ENCODE results near the gene KLHDC7B.

KLHDC7B gene

DNA sequence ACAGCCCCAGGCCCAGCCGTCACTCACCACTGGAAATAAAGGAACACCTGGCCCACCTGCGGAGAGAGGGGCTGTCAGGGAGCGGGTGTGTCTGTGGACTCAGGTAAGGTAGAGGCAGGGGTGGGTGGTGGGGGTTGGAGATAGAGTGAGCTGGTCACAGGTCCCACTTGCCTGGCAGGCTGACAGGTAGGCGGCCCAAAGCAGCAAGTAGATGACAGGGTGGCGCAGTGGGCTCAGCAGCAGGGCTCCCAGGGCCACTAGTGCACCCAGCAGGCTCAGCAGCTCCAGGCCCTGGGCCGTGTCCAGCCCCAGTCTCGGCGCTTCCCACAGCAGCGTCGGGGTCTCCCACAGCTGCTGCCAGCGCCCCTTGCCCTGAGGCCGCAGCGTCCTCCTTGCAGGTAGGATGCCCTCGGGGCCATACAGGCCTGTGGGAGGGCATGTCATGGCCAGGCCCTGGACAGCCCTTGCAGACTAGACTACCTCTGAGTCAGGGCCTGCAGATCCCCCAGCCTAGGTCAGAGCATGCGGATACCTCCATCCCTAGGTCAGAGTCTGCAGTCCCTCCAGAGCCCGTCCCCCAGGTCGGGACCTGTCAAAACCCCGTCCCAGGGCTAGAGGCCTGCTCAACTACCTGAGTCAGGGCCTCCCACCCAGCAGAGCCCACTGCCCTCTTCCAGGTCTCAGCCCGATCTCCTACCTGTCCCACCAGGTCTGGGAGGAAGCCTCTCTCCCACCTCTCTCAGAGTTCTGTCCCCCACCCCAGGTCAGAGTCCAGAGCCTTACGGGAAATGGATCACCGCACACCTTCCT, 38.9 kb upstream of the KLHDC7B start:
- peak overlapping the region; percentile 93 for H3K4me2 ChIP-seq (ENCODE audit: low read length)
- no peak overlapping the region for H4K8ac ChIP-seq (ENCODE audit: low read depth, low read length)
- no peak overlapping the region for H3K27ac ChIP-seq (ENCODE audit: low read depth, low read length)

DNA sequence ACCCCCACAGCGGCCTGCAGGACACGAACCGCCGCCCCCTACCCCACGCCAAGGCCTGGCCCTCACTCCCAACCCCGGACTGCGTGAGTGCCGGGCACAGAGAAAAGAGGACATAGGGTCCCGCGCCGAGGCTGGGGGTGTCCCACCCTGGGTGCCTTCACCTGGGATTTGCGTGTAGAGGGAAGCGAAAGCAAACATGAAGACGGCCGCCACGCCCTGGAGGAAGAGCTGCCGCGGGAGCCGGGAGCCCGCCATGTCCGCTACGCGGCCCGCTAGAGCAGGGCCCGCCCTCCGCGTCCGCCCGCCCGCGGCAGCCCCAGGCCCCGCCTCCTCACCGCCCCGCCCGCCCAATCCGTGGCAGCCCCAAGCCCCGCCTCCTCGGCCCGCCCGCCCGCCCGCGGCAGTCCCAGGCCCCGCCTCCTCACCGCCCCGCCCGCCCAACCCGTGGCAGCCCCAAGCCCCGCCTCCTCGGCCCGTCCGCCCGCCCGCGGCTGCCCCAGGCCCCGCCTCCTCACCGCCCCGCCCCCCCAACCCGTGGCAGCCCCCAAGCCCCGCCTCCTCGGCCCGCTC, 38.2 kb upstream of the KLHDC7B start, which contains the start of gene LMF2:
Gene LMF2, minus strand, starts transcription at position 282 of the 570 bp plus-strand sequence. Its CDS starts 27 bp downstream, at position 255.
- Histone ChIP-seq H3K4ac (ENCODE audit: low read depth, low read length) (peak within 1 kb of the TSS; percentile 22), H2BK15ac (replicated peaks; ENCODE audit: low read depth) (no peak within 1 kb of the TSS), H3K4me3 (ENCODE audit: low read length) (peak within 1 kb of the TSS; percentile 98), H3K56ac (ENCODE audit: low read length) (peak within 1 kb of the TSS; percentile 100), H3K9ac (ENCODE audit: low read length) (peak within 1 kb of the TSS; percentile 97), H2BK5ac (ENCODE audit: low read length) (peak within 1 kb of the TSS; percentile 98), H3K36me3 (ENCODE audit: control insufficient read depth, insufficient read depth, low read length) (peaks cover 2% of the 10 kb centered on the region), H3K18ac (ENCODE audit: low read length) (peak within 1 kb of the TSS; percentile 3), H3K4me2 (ENCODE audit: low read length) (peak within 1 kb of the TSS; percentile 93), H2AK5ac (ENCODE audit: low read length) (no peak within 1 kb of the TSS), H3K23ac (ENCODE audit: low read length) (peak within 1 kb of the TSS; percentile 94), H3K27ac (ENCODE audit: low read depth, low read length) (peak within 1 kb of the TSS; percentile 2), H3K4me1 (ENCODE audit: control insufficient read depth, low read depth, low read length) (no peaks in the 10 kb centered on the region), H3K79me2 (ENCODE audit: control insufficient read depth, insufficient read depth, low read length) (peaks cover 20% of the 10 kb centered on the region), H2BK120ac (ENCODE audit: low read depth, low read length) (no peak within 1 kb of the TSS), H3K79me1 (ENCODE audit: low read length) (peaks cover 12% of the 10 kb centered on the region), H3K27me3 (ENCODE audit: insufficient read depth, low read length, poor library complexity) (no peaks in the 10 kb centered on the region), H4K8ac (ENCODE audit: low read depth, low read length) (no peak within 1 kb of the TSS), H4K5ac (ENCODE audit: low read length) (no peak within 1 kb of the TSS)
- no peak for DNase-seq
- WGBS (ENCODE audit: extremely low coverage, insufficient coverage, low lambda C conversion rate), result no CpG with 5 or more reads among the region's 62 CpGs

More for the DNA sequence above, 38.9 kb upstream of the KLHDC7B start:
- peaks cover 8% of the 10 kb centered on the region for H3K79me1 ChIP-seq (ENCODE audit: low read length)
- no peaks in the 10 kb centered on the region for H3K27me3 ChIP-seq (ENCODE audit: insufficient read depth, low read length, poor library complexity)
- no peak overlapping the region for H2AK5ac ChIP-seq (ENCODE audit: low read length)
- H2BK5ac ChIP-seq (ENCODE audit: low read length), result no peak overlapping the region
- no peak overlapping the region for H2BK15ac ChIP-seq (replicated peaks; ENCODE audit: low read depth)
- H4K5ac ChIP-seq (ENCODE audit: low read length), result no peak overlapping the region
- DNase-seq, result no peak
- no peak overlapping the region for H3K18ac ChIP-seq (ENCODE audit: low read length)
- no peak overlapping the region for H3K4ac ChIP-seq (ENCODE audit: low read depth, low read length)
- no peaks in the 10 kb centered on the region for H3K4me1 ChIP-seq (ENCODE audit: control insufficient read depth, low read depth, low read length)
- peak overlapping the region; percentile 96 for H3K9ac ChIP-seq (ENCODE audit: low read length)
- WGBS (ENCODE audit: extremely low coverage, insufficient coverage, low lambda C conversion rate), result no CpG with 5 or more reads among the region's 21 CpGs
- peak overlapping the region; percentile 94 for H3K23ac ChIP-seq (ENCODE audit: low read length)
- peaks cover 17% of the 10 kb centered on the region for H3K79me2 ChIP-seq (ENCODE audit: control insufficient read depth, insufficient read depth, low read length)
- peak overlapping the region; percentile 86 for H3K4me3 ChIP-seq (ENCODE audit: low read length)
- H3K56ac ChIP-seq (ENCODE audit: low read length), result peak overlapping the region; percentile 98
- no peak overlapping the region for H2BK120ac ChIP-seq (ENCODE audit: low read depth, low read length)
- H3K36me3 ChIP-seq (ENCODE audit: control insufficient read depth, insufficient read depth, low read length), result peaks cover 2% of the 10 kb centered on the region

GRCh38 chr22:50507991-50508884, 37.5 kb upstream of the KLHDC7B start, which contains the start of gene NCAPH2:
TSS of gene NCAPH2 (plus strand) at chr22:50508224. CDS start at chr22:50508338, 114 bp downstream.
- Histone ChIP-seq H3K56ac (ENCODE audit: low read length) (peak within 1 kb of the TSS; percentile 100), H3K18ac (ENCODE audit: low read length) (peak within 1 kb of the TSS; percentile 3), H3K4me1 (ENCODE audit: control insufficient read depth, low read depth, low read length) (no peaks in the 10 kb centered on the region), H3K79me2 (ENCODE audit: control insufficient read depth, insufficient read depth, low read length) (peaks cover 26% of the 10 kb centered on the region), H3K23ac (ENCODE audit: low read length) (no peak within 1 kb of the TSS), H3K9ac (ENCODE audit: low read length) (peak within 1 kb of the TSS; percentile 97), H3K4me2 (ENCODE audit: low read length) (peak within 1 kb of the TSS; percentile 93), H3K36me3 (ENCODE audit: control insufficient read depth, insufficient read depth, low read length) (peaks cover 2% of the 10 kb centered on the region), H3K27ac (ENCODE audit: low read depth, low read length) (peak within 1 kb of the TSS; percentile 2), H2AK5ac (ENCODE audit: low read length) (no peak within 1 kb of the TSS), H3K27me3 (ENCODE audit: insufficient read depth, low read length, poor library complexity) (no peaks in the 10 kb centered on the region), H2BK15ac (replicated peaks; ENCODE audit: low read depth) (no peak within 1 kb of the TSS), H2BK120ac (ENCODE audit: low read depth, low read length) (no peak within 1 kb of the TSS), H4K8ac (ENCODE audit: low read depth, low read length) (no peak within 1 kb of the TSS), H4K5ac (ENCODE audit: low read length) (no peak within 1 kb of the TSS), H2BK5ac (ENCODE audit: low read length) (peak within 1 kb of the TSS; percentile 98), H3K79me1 (ENCODE audit: low read length) (peaks cover 14% of the 10 kb centered on the region), H3K4me3 (ENCODE audit: low read length) (peak within 1 kb of the TSS; percentile 98), H3K4ac (ENCODE audit: low read depth, low read length) (peak within 1 kb of the TSS; percentile 22)
- WGBS (ENCODE audit: extremely low coverage, insufficient coverage, low lambda C conversion rate), result no CpG with 5 or more reads among the region's 76 CpGs
- DNase-seq, result peak; percentile 98

DNA sequence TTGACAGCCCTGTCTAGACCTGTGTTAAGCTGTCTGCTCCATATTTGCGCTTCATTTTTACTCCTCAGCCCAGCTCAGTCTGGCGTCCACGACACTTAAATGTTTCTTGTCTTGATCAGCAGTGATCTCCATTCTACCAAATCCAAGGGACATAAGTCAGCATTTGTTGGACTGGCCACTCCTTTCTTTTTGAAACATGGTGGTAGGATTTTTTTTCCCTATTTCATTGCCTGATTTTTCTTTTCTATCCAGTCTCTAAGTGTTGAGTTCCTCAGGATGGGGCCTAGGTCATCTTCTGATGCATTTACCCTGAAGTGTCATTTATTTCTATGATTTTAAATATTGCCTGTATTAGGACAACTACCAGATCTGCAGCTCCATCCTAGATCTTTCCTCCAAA, 36.8 kb upstream of the KLHDC7B start:
- Histone ChIP-seq H3K27ac (ENCODE audit: low read depth, low read length) (no peak overlapping the region), H3K36me3 (ENCODE audit: control insufficient read depth, insufficient read depth, low read length) (peaks cover 2% of the 10 kb centered on the region)

GRCh38 chr22:50513175-50513574, 32.5 kb upstream of the KLHDC7B start:
- WGBS (ENCODE audit: extremely low coverage, insufficient coverage, low lambda C conversion rate), result no CpG with 5 or more reads among the region's 15 CpGs

More for the DNA sequence above, 36.8 kb upstream of the KLHDC7B start:
- WGBS (ENCODE audit: extremely low coverage, insufficient coverage, low lambda C conversion rate), result no CpG with 5 or more reads among the region's 3 CpGs
- H3K18ac ChIP-seq (ENCODE audit: low read length), result no peak overlapping the region
- H3K56ac ChIP-seq (ENCODE audit: low read length), result peak overlapping the region; percentile 100
- H3K4me1 ChIP-seq (ENCODE audit: control insufficient read depth, low read depth, low read length), result no peaks in the 10 kb centered on the region
- peak overlapping the region; percentile 45 for H3K4me2 ChIP-seq (ENCODE audit: low read length)
- H3K27me3 ChIP-seq (ENCODE audit: insufficient read depth, low read length, poor library complexity), result no peaks in the 10 kb centered on the region
- peaks cover 14% of the 10 kb centered on the region for H3K79me1 ChIP-seq (ENCODE audit: low read length)
- H3K79me2 ChIP-seq (ENCODE audit: control insufficient read depth, insufficient read depth, low read length), result peaks cover 27% of the 10 kb centered on the region
- DNase-seq, result no peak
- H3K4me3 ChIP-seq (ENCODE audit: low read length), result peak overlapping the region; percentile 98
- H4K8ac ChIP-seq (ENCODE audit: low read depth, low read length), result no peak overlapping the region
- no peak overlapping the region for H2BK15ac ChIP-seq (replicated peaks; ENCODE audit: low read depth)
- H3K9ac ChIP-seq (ENCODE audit: low read length), result peak overlapping the region; percentile 97
- H2BK5ac ChIP-seq (ENCODE audit: low read length), result no peak overlapping the region
- H3K4ac ChIP-seq (ENCODE audit: low read depth, low read length), result no peak overlapping the region
- no peak overlapping the region for H3K23ac ChIP-seq (ENCODE audit: low read length)
- no peak overlapping the region for H4K5ac ChIP-seq (ENCODE audit: low read length)
- H2AK5ac ChIP-seq (ENCODE audit: low read length), result no peak overlapping the region
- H2BK120ac ChIP-seq (ENCODE audit: low read depth, low read length), result no peak overlapping the region

More at GRCh38 chr22:50513175-50513574, 32.5 kb upstream of the KLHDC7B start:
- peaks cover 2% of the 10 kb centered on the region for H3K36me3 ChIP-seq (ENCODE audit: control insufficient read depth, insufficient read depth, low read length)
- H3K18ac ChIP-seq (ENCODE audit: low read length), result no peak overlapping the region
- H3K79me1 ChIP-seq (ENCODE audit: low read length), result peaks cover 21% of the 10 kb centered on the region
- H3K56ac ChIP-seq (ENCODE audit: low read length), result no peak overlapping the region
- no peak overlapping the region for H2BK15ac ChIP-seq (replicated peaks; ENCODE audit: low read depth)
- H2BK5ac ChIP-seq (ENCODE audit: low read length), result no peak overlapping the region
- H4K5ac ChIP-seq (ENCODE audit: low read length), result no peak overlapping the region
- H4K8ac ChIP-seq (ENCODE audit: low read depth, low read length), result no peak overlapping the region
- H3K23ac ChIP-seq (ENCODE audit: low read length), result no peak overlapping the region
- peaks cover 39% of the 10 kb centered on the region for H3K79me2 ChIP-seq (ENCODE audit: control insufficient read depth, insufficient read depth, low read length)
- H3K9ac ChIP-seq (ENCODE audit: low read length), result no peak overlapping the region
- no peak overlapping the region for H3K4ac ChIP-seq (ENCODE audit: low read depth, low read length)
- no peaks in the 10 kb centered on the region for H3K4me1 ChIP-seq (ENCODE audit: control insufficient read depth, low read depth, low read length)
- H2AK5ac ChIP-seq (ENCODE audit: low read length), result no peak overlapping the region
- no peak overlapping the region for H3K4me2 ChIP-seq (ENCODE audit: low read length)
- no peak overlapping the region for H3K4me3 ChIP-seq (ENCODE audit: low read length)
- DNase-seq, result no peak
- H2BK120ac ChIP-seq (ENCODE audit: low read depth, low read length), result no peak overlapping the region
- H3K27ac ChIP-seq (ENCODE audit: low read depth, low read length), result no peak overlapping the region
- no peaks in the 10 kb centered on the region for H3K27me3 ChIP-seq (ENCODE audit: insufficient read depth, low read length, poor library complexity)
